K562 (cell line): ENCODE results near the gene RHBDF2.

ENCODE experiments used
- BDP1 ChIP-seq: IDR thresholded peaks from 3 replicates; pipeline ENCODE4 v1.6.1; 2011; ENCODE audit not compliant: insufficient read length, insufficient read depth
- CREM ChIP-seq: IDR thresholded peaks from 2 replicates; pipeline ENCODE4 v1.6.1; 2014; ENCODE audit warnings: antibody characterized with exemption, low read depth
- ILF3 ChIP-seq: fragments of 450-650 bp; IDR thresholded peaks from 2 replicates; pipeline ENCODE4 v1.6.1; 2018; ENCODE audit warnings: antibody characterized with exemption, mild to moderate bottlenecking, moderate library complexity, borderline replicate concordance
- NCOA2 ChIP-seq, 2 experiments: fragments of 450-650 bp; IDR thresholded peaks; 2 replicates each; pipeline ENCODE4 v1.6.1; 2018; ENCODE audit warnings: mild to moderate bottlenecking in 2 of 2, moderate library complexity in 1 of 2; ENCODE audit not compliant: partially characterized antibody in 2 of 2
- POLR2A ChIP-seq: fragments of 450-650 bp; conservative IDR thresholded peaks from 2 replicates; pipeline ENCODE4 v1.6.1; 2016
- POLR2AphosphoS5 ChIP-seq: IDR thresholded peaks from 2 replicates; pipeline ENCODE4 v1.6.1; 2011; ENCODE audit warnings: mild to moderate bottlenecking, low read depth, low read length, moderate library complexity; ENCODE audit not compliant: control insufficient read depth, insufficient read depth
- PYGO2 ChIP-seq: fragments of 450-650 bp; IDR thresholded peaks from 2 replicates; pipeline ENCODE4 v1.6.1; 2016; ENCODE audit warnings: mild to moderate bottlenecking, missing genetic modification characterization, moderate library complexity, missing compliant biosample characterization
- SMAD4 ChIP-seq: fragments of 250-450 bp; sonication (Bioruptor Pico); conservative IDR thresholded peaks from 2 replicates; pipeline ENCODE4 v1.8.0; 2021; ENCODE audit warnings: inconsistent platforms, mild to moderate bottlenecking, moderate library complexity
- SRSF1 ChIP-seq: fragments of 200-400 bp; formaldehyde crosslinking; IDR thresholded peaks from 2 replicates; pipeline ENCODE4 v1.6.1; 2017; ENCODE audit warnings: mild to moderate bottlenecking, low read depth, low read length, moderate library complexity
- TAF1 ChIP-seq: IDR thresholded peaks from 2 replicates; pipeline ENCODE4 v1.6.1; 2011; ENCODE audit warnings: mild to moderate bottlenecking, low read length, moderate library complexity; ENCODE audit not compliant: insufficient read depth, control insufficient read depth, severe bottlenecking; ENCODE audit errors: extremely low read depth
- ZNF232 ChIP-seq: sonication (generic); formaldehyde crosslinking; IDR thresholded peaks from 2 replicates; pipeline ENCODE4 v1.8.0; 2022; ENCODE audit warnings: mild to moderate bottlenecking, missing genetic modification reagents
- TF ChIP-seq, protein P1 (sequence below), 3 experiments: IDR thresholded peaks in 2 of 3; conservative IDR thresholded peaks in 1 of 3; 2 replicates each; pipeline ENCODE4 v1.5.1; 2011 to 2012; ENCODE audit warnings: low read length in 3 of 3, mild to moderate bottlenecking in 3 of 3, control low read depth in 2 of 3, improper control_type of control experiment in 1 of 3, inconsistent platforms in 1 of 3, low read depth in 1 of 3, mixed read lengths in 1 of 3, moderate library complexity in 1 of 3; ENCODE audit not compliant: insufficient read depth in 2 of 3
- TF ChIP-seq, protein P2 (sequence below): fragments of 200-600 bp; sonication (generic); IDR thresholded peaks from one replicate; pipeline ENCODE4 v1.6.1; 2012; ENCODE audit warnings: mild to moderate bottlenecking, low read depth, low read length, inconsistent platforms
- TF ChIP-seq, protein P3 (sequence below): sonication (generic); formaldehyde crosslinking; IDR thresholded peaks from 2 replicates; pipeline ENCODE4 v1.8.1; 2023; ENCODE audit warnings: mild to moderate bottlenecking, missing genetic modification reagents, moderate library complexity

DNA sequence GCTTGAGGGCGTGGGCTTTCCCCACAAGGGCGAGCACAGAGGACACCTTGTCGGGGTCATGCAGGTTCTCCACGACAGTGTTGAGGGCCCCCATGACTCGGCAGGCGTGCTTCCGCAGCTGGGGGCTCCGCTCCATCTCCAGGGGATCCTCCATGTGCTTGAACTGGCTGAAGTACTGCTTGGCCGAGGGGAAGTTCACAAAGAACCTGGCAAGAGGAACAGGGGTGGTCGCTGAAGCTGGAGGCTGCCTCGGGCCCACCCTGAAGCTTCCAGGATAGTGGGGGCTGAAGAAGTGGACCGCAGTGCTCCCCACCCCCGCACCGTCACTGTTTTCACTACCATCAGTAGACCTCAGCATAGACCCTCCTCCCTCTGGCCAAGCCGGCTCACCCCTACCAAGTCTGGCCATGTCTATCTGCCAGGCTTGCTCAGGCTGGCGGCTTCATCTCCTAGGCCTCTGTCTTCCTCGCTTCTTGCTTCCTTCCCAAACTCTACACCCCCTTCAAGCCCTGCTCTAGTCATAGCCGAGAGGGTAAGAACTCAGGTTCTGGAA lies 30.3 kb upstream of the RHBDF2 start:
- TF ChIP-seq BDP1 (no peak), ILF3 (no peak), SMAD4 (CRISPR knock-in tag) (no peak), POLR2AphosphoS5 (no peak), CREM (no peak), SRSF1 (no peak), PYGO2 (tag) (no peak), POLR2A (no peak), NCOA2 (IDR thresholded peaks at IDR 0.05; ENCODE audit: partially characterized antibody in 2 of 2) (no peak), TAF1 (no peak), ZNF232 (CRISPR knock-in tag) (no peak)
- TF ChIP-seq, protein P1, sequence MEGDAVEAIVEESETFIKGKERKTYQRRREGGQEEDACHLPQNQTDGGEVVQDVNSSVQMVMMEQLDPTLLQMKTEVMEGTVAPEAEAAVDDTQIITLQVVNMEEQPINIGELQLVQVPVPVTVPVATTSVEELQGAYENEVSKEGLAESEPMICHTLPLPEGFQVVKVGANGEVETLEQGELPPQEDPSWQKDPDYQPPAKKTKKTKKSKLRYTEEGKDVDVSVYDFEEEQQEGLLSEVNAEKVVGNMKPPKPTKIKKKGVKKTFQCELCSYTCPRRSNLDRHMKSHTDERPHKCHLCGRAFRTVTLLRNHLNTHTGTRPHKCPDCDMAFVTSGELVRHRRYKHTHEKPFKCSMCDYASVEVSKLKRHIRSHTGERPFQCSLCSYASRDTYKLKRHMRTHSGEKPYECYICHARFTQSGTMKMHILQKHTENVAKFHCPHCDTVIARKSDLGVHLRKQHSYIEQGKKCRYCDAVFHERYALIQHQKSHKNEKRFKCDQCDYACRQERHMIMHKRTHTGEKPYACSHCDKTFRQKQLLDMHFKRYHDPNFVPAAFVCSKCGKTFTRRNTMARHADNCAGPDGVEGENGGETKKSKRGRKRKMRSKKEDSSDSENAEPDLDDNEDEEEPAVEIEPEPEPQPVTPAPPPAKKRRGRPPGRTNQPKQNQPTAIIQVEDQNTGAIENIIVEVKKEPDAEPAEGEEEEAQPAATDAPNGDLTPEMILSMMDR (IDR thresholded peaks at IDR 0.05 in 2 of 3, conservative IDR thresholded peaks at IDR 0.05 in 1 of 3; ENCODE audit: insufficient read depth in 2 of 3, low read depth in 1 of 3, low read length in 3 of 3), result no peak
- TF ChIP-seq, protein P2, sequence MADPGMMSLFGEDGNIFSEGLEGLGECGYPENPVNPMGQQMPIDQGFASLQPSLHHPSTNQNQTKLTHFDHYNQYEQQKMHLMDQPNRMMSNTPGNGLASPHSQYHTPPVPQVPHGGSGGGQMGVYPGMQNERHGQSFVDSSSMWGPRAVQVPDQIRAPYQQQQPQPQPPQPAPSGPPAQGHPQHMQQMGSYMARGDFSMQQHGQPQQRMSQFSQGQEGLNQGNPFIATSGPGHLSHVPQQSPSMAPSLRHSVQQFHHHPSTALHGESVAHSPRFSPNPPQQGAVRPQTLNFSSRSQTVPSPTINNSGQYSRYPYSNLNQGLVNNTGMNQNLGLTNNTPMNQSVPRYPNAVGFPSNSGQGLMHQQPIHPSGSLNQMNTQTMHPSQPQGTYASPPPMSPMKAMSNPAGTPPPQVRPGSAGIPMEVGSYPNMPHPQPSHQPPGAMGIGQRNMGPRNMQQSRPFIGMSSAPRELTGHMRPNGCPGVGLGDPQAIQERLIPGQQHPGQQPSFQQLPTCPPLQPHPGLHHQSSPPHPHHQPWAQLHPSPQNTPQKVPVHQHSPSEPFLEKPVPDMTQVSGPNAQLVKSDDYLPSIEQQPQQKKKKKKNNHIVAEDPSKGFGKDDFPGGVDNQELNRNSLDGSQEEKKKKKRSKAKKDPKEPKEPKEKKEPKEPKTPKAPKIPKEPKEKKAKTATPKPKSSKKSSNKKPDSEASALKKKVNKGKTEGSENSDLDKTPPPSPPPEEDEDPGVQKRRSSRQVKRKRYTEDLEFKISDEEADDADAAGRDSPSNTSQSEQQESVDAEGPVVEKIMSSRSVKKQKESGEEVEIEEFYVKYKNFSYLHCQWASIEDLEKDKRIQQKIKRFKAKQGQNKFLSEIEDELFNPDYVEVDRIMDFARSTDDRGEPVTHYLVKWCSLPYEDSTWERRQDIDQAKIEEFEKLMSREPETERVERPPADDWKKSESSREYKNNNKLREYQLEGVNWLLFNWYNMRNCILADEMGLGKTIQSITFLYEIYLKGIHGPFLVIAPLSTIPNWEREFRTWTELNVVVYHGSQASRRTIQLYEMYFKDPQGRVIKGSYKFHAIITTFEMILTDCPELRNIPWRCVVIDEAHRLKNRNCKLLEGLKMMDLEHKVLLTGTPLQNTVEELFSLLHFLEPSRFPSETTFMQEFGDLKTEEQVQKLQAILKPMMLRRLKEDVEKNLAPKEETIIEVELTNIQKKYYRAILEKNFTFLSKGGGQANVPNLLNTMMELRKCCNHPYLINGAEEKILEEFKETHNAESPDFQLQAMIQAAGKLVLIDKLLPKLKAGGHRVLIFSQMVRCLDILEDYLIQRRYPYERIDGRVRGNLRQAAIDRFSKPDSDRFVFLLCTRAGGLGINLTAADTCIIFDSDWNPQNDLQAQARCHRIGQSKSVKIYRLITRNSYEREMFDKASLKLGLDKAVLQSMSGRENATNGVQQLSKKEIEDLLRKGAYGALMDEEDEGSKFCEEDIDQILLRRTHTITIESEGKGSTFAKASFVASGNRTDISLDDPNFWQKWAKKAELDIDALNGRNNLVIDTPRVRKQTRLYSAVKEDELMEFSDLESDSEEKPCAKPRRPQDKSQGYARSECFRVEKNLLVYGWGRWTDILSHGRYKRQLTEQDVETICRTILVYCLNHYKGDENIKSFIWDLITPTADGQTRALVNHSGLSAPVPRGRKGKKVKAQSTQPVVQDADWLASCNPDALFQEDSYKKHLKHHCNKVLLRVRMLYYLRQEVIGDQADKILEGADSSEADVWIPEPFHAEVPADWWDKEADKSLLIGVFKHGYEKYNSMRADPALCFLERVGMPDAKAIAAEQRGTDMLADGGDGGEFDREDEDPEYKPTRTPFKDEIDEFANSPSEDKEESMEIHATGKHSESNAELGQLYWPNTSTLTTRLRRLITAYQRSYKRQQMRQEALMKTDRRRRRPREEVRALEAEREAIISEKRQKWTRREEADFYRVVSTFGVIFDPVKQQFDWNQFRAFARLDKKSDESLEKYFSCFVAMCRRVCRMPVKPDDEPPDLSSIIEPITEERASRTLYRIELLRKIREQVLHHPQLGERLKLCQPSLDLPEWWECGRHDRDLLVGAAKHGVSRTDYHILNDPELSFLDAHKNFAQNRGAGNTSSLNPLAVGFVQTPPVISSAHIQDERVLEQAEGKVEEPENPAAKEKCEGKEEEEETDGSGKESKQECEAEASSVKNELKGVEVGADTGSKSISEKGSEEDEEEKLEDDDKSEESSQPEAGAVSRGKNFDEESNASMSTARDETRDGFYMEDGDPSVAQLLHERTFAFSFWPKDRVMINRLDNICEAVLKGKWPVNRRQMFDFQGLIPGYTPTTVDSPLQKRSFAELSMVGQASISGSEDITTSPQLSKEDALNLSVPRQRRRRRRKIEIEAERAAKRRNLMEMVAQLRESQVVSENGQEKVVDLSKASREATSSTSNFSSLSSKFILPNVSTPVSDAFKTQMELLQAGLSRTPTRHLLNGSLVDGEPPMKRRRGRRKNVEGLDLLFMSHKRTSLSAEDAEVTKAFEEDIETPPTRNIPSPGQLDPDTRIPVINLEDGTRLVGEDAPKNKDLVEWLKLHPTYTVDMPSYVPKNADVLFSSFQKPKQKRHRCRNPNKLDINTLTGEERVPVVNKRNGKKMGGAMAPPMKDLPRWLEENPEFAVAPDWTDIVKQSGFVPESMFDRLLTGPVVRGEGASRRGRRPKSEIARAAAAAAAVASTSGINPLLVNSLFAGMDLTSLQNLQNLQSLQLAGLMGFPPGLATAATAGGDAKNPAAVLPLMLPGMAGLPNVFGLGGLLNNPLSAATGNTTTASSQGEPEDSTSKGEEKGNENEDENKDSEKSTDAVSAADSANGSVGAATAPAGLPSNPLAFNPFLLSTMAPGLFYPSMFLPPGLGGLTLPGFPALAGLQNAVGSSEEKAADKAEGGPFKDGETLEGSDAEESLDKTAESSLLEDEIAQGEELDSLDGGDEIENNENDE, result no peak
- TF ChIP-seq, protein P3, sequence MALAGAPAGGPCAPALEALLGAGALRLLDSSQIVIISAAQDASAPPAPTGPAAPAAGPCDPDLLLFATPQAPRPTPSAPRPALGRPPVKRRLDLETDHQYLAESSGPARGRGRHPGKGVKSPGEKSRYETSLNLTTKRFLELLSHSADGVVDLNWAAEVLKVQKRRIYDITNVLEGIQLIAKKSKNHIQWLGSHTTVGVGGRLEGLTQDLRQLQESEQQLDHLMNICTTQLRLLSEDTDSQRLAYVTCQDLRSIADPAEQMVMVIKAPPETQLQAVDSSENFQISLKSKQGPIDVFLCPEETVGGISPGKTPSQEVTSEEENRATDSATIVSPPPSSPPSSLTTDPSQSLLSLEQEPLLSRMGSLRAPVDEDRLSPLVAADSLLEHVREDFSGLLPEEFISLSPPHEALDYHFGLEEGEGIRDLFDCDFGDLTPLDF (CRISPR knock-in tag), result no peak
